Right atrium auricular region (tissue), 2 donors: ENCODE measurements around the gene NFIX. TPM values are rescaled to one million over a fixed set of nuclear protein-coding genes. Genes with fewer than 3 reads are reported as not detected.

ENCODE experiments used
- DNase-seq: peaks from one replicate; pipeline ENCODE4 v3.0.0-alpha.2; 2019; ENCODE audit warnings: low spot score
- H3K27ac ChIP-seq, 2 donors: fragments of 200-600 bp; sonication (generic); 1 replicate in 1 of 2; 2 replicates in 1 of 2; pipeline ENCODE4 v1.5.1; 2016 to 2019
- H3K27me3 ChIP-seq, 2 donors: fragments of 200-600 bp; sonication (generic); one replicate each; pipeline versions ENCODE4 v1.5.1 to v1.6.0; 2017 to 2019
- H3K36me3 ChIP-seq: fragments of 200-600 bp; sonication (generic); one replicate; pipeline ENCODE4 v1.5.1; 2016
- H3K4me1 ChIP-seq, 2 donors: fragments of 200-600 bp; sonication (generic); one replicate each; pipeline versions ENCODE4 v1.5.1 to v1.6.0; 2017 to 2019
- H3K4me3 ChIP-seq, 2 donors: fragments of 200-600 bp; sonication (generic); 1 replicate in 1 of 2; 2 replicates in 1 of 2; pipeline ENCODE4 v1.5.1; 2017 to 2019; ENCODE audit warnings: mild to moderate bottlenecking in 1 of 2, moderate library complexity in 1 of 2
- H3K9me3 ChIP-seq, 2 donors: fragments of 200-600 bp; sonication (generic); one replicate each; pipeline ENCODE4 v1.5.1; 2019
- CTCF ChIP-seq, 2 donors: fragments of 200-600 bp; sonication (generic); IDR thresholded peaks; one replicate each; pipeline ENCODE4 v1.5.1; 2019; ENCODE audit warnings: antibody characterized with exemption in 2 of 2
- total RNA-seq, 2 donors: library from RNA; depleted of rRNA; stranded (reverse); fragments of >200 nt; gene quantifications; one replicate each; pipeline ENCODE4 v1.1.0, GENCODE V29; 2016

NFIX gene
- total RNA-seq, 2 donors from 2014 or later, result 56.5 to 69.8 TPM

- H3K9me3 ChIP-seq, result no peaks in the 10 kb centered on the region
- peak overlapping the region; percentile 12 to 84 for H3K27ac ChIP-seq
- DNase-seq, result no peak
- H3K4me1 ChIP-seq, result peaks cover 0 to 50% of the 10 kb centered on the region in 2 donors
- no peaks in the 10 kb centered on the region for H3K27me3 ChIP-seq
- peak in 1 of 2 donors; percentile 7 for TF ChIP-seq CTCF (IDR thresholded peaks at IDR 0.05)
- peak overlapping the region in 1 of 2 donors; percentile 13 for H3K4me3 ChIP-seq
- peaks cover 10% of the 10 kb centered on the region for H3K36me3 ChIP-seq
These were observed 109.8 kb downstream of the NFIX start for GRCh38 chr19:13104848-13105711.

- Histone ChIP-seq H3K4me1 (peaks cover 0 to 7% of the 10 kb centered on the region in 2 donors), H3K36me3 (peaks cover 20% of the 10 kb centered on the region), H3K27me3 (no peaks in the 10 kb centered on the region), H3K4me3 (no peak overlapping the region), H3K27ac (no peak overlapping the region), H3K9me3 (no peaks in the 10 kb centered on the region)
- no peak for TF ChIP-seq CTCF (IDR thresholded peaks at IDR 0.05)
- DNase-seq, result no peak
These were observed 114.3 kb downstream of the NFIX start for GRCh38 chr19:13109361-13110098.

GRCh38 chr19:13110099-13110610 is 114.9 kb downstream of the NFIX start:
- peaks cover 20% of the 10 kb centered on the region for H3K36me3 ChIP-seq
- TF ChIP-seq CTCF (IDR thresholded peaks at IDR 0.05), result no peak
- no peak overlapping the region for H3K27ac ChIP-seq
- no peaks in the 10 kb centered on the region for H3K27me3 ChIP-seq
- peaks cover 0 to 4% of the 10 kb centered on the region in 2 donors for H3K4me1 ChIP-seq
- no peaks in the 10 kb centered on the region for H3K9me3 ChIP-seq
- H3K4me3 ChIP-seq, result no peak overlapping the region
- no peak for DNase-seq

GRCh38 chr19:13112555-13112954 is 117.3 kb downstream of the NFIX start:
- TF ChIP-seq CTCF (IDR thresholded peaks at IDR 0.05), result no peak
- no peaks in the 10 kb centered on the region for H3K9me3 ChIP-seq
- no peaks in the 10 kb centered on the region for H3K27me3 ChIP-seq
- DNase-seq, result no peak
- peaks cover 0 to 20% of the 10 kb centered on the region in 2 donors for H3K4me1 ChIP-seq
- H3K36me3 ChIP-seq, result peaks cover 20% of the 10 kb centered on the region
- H3K27ac ChIP-seq, result no peak overlapping the region
- H3K4me3 ChIP-seq, result no peak overlapping the region

- H3K27ac ChIP-seq, result peak overlapping the region; percentile 75 to 81
- DNase-seq, result no peak
- H3K4me3 ChIP-seq, result peak overlapping the region; percentile 87 to 99
- no peaks in the 10 kb centered on the region for H3K27me3 ChIP-seq
- peaks cover 0 to 44% of the 10 kb centered on the region in 2 donors for H3K4me1 ChIP-seq
- TF ChIP-seq CTCF (IDR thresholded peaks at IDR 0.05), result no peak
- H3K9me3 ChIP-seq, result no peaks in the 10 kb centered on the region
- peaks cover 11% of the 10 kb centered on the region for H3K36me3 ChIP-seq
These were observed 120.6 kb downstream of the NFIX start for GRCh38 chr19:13115936-13116281.
